Measurements from ENCODE around the gene TEX2.

TEX2 gene

GRCh38 chr17:64218066-64218465 is 45.0 kb downstream of the TEX2 start:
- no CpG with 5 or more reads among the region's 3 CpGs for whole genome bisulfite sequencing (ENCODE audit: extremely low coverage, insufficient coverage, low lambda C conversion rate)
- Histone ChIP-seq H3K4me2 (ENCODE audit: low read length) (no peak overlapping the region), H2BK5ac (ENCODE audit: low read length) (no peak overlapping the region), H3K27ac (ENCODE audit: low read depth, low read length) (no peak overlapping the region), H3K79me1 (ENCODE audit: low read length) (no peaks in the 10 kb centered on the region), H3K36me3 (ENCODE audit: control insufficient read depth, insufficient read depth, low read length) (no peaks in the 10 kb centered on the region), H3K4ac (ENCODE audit: low read depth, low read length) (no peak overlapping the region), H3K56ac (ENCODE audit: low read length) (no peak overlapping the region), H2BK120ac (ENCODE audit: low read depth, low read length) (no peak overlapping the region), H4K8ac (ENCODE audit: low read depth, low read length) (no peak overlapping the region), H3K9ac (ENCODE audit: low read length) (no peak overlapping the region), H3K4me1 (ENCODE audit: control insufficient read depth, low read depth, low read length) (peaks cover 4% of the 10 kb centered on the region), H3K79me2 (ENCODE audit: control insufficient read depth, insufficient read depth, low read length) (no peaks in the 10 kb centered on the region), H2BK15ac (replicated peaks; ENCODE audit: low read depth) (no peak overlapping the region), H3K18ac (ENCODE audit: low read length) (no peak overlapping the region), H3K23ac (ENCODE audit: low read length) (no peak overlapping the region), H3K27me3 (ENCODE audit: insufficient read depth, low read length, poor library complexity) (no peaks in the 10 kb centered on the region), H4K5ac (ENCODE audit: low read length) (no peak overlapping the region), H2AK5ac (ENCODE audit: low read length) (no peak overlapping the region), H3K4me3 (ENCODE audit: low read length) (no peak overlapping the region)
- no peak for DNase-seq

GRCh38 chr17:64217249-64217691 is 45.8 kb downstream of the TEX2 start:
- H3K4me3 ChIP-seq (ENCODE audit: low read length) = no peak overlapping the region
- no peak overlapping the region for H3K56ac ChIP-seq (ENCODE audit: low read length)
- no peak overlapping the region for H2AK5ac ChIP-seq (ENCODE audit: low read length)
- no peaks in the 10 kb centered on the region for H3K79me2 ChIP-seq (ENCODE audit: control insufficient read depth, insufficient read depth, low read length)
- no peak overlapping the region for H3K4me2 ChIP-seq (ENCODE audit: low read length)
- H4K8ac ChIP-seq (ENCODE audit: low read depth, low read length) = no peak overlapping the region
- no CpG with 5 or more reads among the region's 6 CpGs for WGBS (ENCODE audit: extremely low coverage, insufficient coverage, low lambda C conversion rate)
- H2BK15ac ChIP-seq (replicated peaks; ENCODE audit: low read depth) = no peak overlapping the region
- no peak overlapping the region for H3K4ac ChIP-seq (ENCODE audit: low read depth, low read length)
- no peak overlapping the region for H3K18ac ChIP-seq (ENCODE audit: low read length)
- no peak overlapping the region for H4K5ac ChIP-seq (ENCODE audit: low read length)
- no peaks in the 10 kb centered on the region for H3K27me3 ChIP-seq (ENCODE audit: insufficient read depth, low read length, poor library complexity)
- H2BK5ac ChIP-seq (ENCODE audit: low read length) = no peak overlapping the region
- H3K36me3 ChIP-seq (ENCODE audit: control insufficient read depth, insufficient read depth, low read length) = no peaks in the 10 kb centered on the region
- H3K27ac ChIP-seq (ENCODE audit: low read depth, low read length) = no peak overlapping the region
- H2BK120ac ChIP-seq (ENCODE audit: low read depth, low read length) = no peak overlapping the region
- no peak overlapping the region for H3K9ac ChIP-seq (ENCODE audit: low read length)
- no peak overlapping the region for H3K23ac ChIP-seq (ENCODE audit: low read length)
- H3K79me1 ChIP-seq (ENCODE audit: low read length) = no peaks in the 10 kb centered on the region
- no peak for DNase-seq
- peaks cover 4% of the 10 kb centered on the region for H3K4me1 ChIP-seq (ENCODE audit: control insufficient read depth, low read depth, low read length)

DNA sequence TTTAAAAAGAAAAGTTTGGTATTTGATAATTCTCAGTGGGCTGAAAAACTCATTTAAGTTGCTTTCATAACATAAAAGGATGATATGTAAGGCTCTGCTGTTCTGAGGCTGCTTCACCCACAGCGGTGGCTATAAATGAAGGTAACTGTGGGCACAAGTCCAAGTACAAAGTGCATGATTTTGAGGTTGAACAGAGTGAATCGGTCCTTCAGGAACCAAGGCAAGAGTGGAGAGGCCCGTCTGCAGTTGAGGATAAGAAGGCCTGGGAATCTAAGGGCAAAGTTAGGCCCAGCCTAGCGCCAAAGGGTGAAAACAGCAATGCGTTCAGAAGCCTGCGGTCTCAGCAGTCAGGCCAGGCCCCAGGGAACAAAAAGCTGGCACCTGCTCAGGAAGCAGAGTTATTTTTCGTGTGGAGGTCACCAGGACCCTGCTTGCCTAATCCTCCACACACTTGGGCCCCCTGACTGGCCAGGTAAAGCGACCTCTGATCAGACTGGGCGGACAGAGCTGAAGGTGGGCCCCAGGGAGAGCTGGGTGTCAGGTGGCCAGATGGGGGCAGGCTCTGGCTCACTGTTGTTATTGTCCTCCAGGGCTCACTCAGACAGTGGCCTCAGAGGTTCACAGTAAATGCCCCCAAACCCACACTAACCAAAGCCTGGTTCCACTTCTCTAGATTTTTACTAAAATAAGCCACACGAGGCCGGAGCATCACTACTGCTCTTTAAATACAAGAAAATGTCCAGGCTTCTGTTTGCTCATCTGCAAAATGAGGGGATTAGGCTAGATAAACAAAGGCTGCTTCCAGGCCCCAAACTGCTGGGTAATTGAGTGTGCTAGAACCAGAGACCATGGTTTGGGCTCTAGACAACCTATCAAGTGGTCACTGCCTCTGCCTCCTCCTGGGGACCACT is 46.5 kb downstream of the TEX2 start:
- Histone ChIP-seq H3K9ac (ENCODE audit: low read length) (no peak overlapping the region), H2AK5ac (ENCODE audit: low read length) (no peak overlapping the region), H2BK15ac (replicated peaks; ENCODE audit: low read depth) (no peak overlapping the region), H3K4me3 (ENCODE audit: low read length) (no peak overlapping the region), H3K23ac (ENCODE audit: low read length) (no peak overlapping the region), H3K27ac (ENCODE audit: low read depth, low read length) (no peak overlapping the region), H2BK5ac (ENCODE audit: low read length) (no peak overlapping the region), H3K4ac (ENCODE audit: low read depth, low read length) (no peak overlapping the region), H3K56ac (ENCODE audit: low read length) (no peak overlapping the region), H4K8ac (ENCODE audit: low read depth, low read length) (no peak overlapping the region), H3K4me2 (ENCODE audit: low read length) (no peak overlapping the region), H4K5ac (ENCODE audit: low read length) (no peak overlapping the region), H3K4me1 (ENCODE audit: control insufficient read depth, low read depth, low read length) (peaks cover 4% of the 10 kb centered on the region), H2BK120ac (ENCODE audit: low read depth, low read length) (no peak overlapping the region), H3K27me3 (ENCODE audit: insufficient read depth, low read length, poor library complexity) (no peaks in the 10 kb centered on the region), H3K18ac (ENCODE audit: low read length) (no peak overlapping the region), H3K79me1 (ENCODE audit: low read length) (no peaks in the 10 kb centered on the region), H3K36me3 (ENCODE audit: control insufficient read depth, insufficient read depth, low read length) (no peaks in the 10 kb centered on the region), H3K79me2 (ENCODE audit: control insufficient read depth, insufficient read depth, low read length) (no peaks in the 10 kb centered on the region)
- WGBS (ENCODE audit: extremely low coverage, insufficient coverage, low lambda C conversion rate) = no CpG with 5 or more reads among the region's 11 CpGs
- peak; percentile 41 for DNase-seq

GRCh38 chr17:64216000-64216337 is 47.1 kb downstream of the TEX2 start:
- Histone ChIP-seq H3K27ac (ENCODE audit: low read depth, low read length) (no peak overlapping the region), H3K18ac (ENCODE audit: low read length) (no peak overlapping the region), H3K36me3 (ENCODE audit: control insufficient read depth, insufficient read depth, low read length) (no peaks in the 10 kb centered on the region), H3K56ac (ENCODE audit: low read length) (no peak overlapping the region), H3K4me2 (ENCODE audit: low read length) (no peak overlapping the region), H4K5ac (ENCODE audit: low read length) (no peak overlapping the region), H2BK120ac (ENCODE audit: low read depth, low read length) (no peak overlapping the region), H2AK5ac (ENCODE audit: low read length) (no peak overlapping the region), H3K79me2 (ENCODE audit: control insufficient read depth, insufficient read depth, low read length) (no peaks in the 10 kb centered on the region), H4K8ac (ENCODE audit: low read depth, low read length) (no peak overlapping the region), H3K4me3 (ENCODE audit: low read length) (no peak overlapping the region), H2BK15ac (replicated peaks; ENCODE audit: low read depth) (no peak overlapping the region), H3K4me1 (ENCODE audit: control insufficient read depth, low read depth, low read length) (peaks cover 4% of the 10 kb centered on the region), H3K23ac (ENCODE audit: low read length) (no peak overlapping the region), H2BK5ac (ENCODE audit: low read length) (no peak overlapping the region), H3K4ac (ENCODE audit: low read depth, low read length) (no peak overlapping the region), H3K27me3 (ENCODE audit: insufficient read depth, low read length, poor library complexity) (no peaks in the 10 kb centered on the region), H3K9ac (ENCODE audit: low read length) (no peak overlapping the region), H3K79me1 (ENCODE audit: low read length) (no peaks in the 10 kb centered on the region)
- WGBS (ENCODE audit: extremely low coverage, insufficient coverage, low lambda C conversion rate) = no CpG with 5 or more reads among the region's 2 CpGs
- DNase-seq = no peak

DNA sequence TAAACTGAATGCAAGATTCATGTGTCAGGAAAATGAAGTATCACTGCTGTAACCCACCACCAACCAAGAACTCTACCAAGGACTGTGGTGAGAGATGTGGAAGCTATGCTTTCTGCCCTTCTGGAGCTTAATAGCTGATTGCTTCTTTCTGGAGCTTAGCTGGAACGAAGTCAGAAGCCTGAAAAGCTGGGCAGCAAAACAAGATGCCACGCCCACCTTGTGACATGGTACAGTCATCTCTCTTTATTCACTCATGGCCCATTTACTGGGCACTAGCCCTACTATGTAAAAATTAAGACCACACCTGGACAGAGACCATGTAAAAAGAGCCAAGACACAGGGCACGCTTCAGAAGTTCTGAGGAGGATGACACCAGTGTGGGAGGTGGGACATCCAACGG is 48.1 kb downstream of the TEX2 start:
- Histone ChIP-seq H3K56ac (ENCODE audit: low read length) (no peak overlapping the region), H3K4me3 (ENCODE audit: low read length) (no peak overlapping the region), H2BK120ac (ENCODE audit: low read depth, low read length) (no peak overlapping the region), H3K27ac (ENCODE audit: low read depth, low read length) (no peak overlapping the region), H3K4me2 (ENCODE audit: low read length) (no peak overlapping the region), H3K4ac (ENCODE audit: low read depth, low read length) (no peak overlapping the region), H4K5ac (ENCODE audit: low read length) (no peak overlapping the region), H3K79me2 (ENCODE audit: control insufficient read depth, insufficient read depth, low read length) (no peaks in the 10 kb centered on the region), H3K9ac (ENCODE audit: low read length) (no peak overlapping the region), H4K8ac (ENCODE audit: low read depth, low read length) (no peak overlapping the region), H3K79me1 (ENCODE audit: low read length) (no peaks in the 10 kb centered on the region), H2BK5ac (ENCODE audit: low read length) (no peak overlapping the region), H3K23ac (ENCODE audit: low read length) (no peak overlapping the region), H3K18ac (ENCODE audit: low read length) (no peak overlapping the region), H3K36me3 (ENCODE audit: control insufficient read depth, insufficient read depth, low read length) (no peaks in the 10 kb centered on the region), H3K27me3 (ENCODE audit: insufficient read depth, low read length, poor library complexity) (no peaks in the 10 kb centered on the region), H2BK15ac (replicated peaks; ENCODE audit: low read depth) (no peak overlapping the region), H3K4me1 (ENCODE audit: control insufficient read depth, low read depth, low read length) (peaks cover 4% of the 10 kb centered on the region), H2AK5ac (ENCODE audit: low read length) (no peak overlapping the region)
- no CpG with 5 or more reads among the region's 4 CpGs for WGBS (ENCODE audit: extremely low coverage, insufficient coverage, low lambda C conversion rate)
- DNase-seq = no peak
